HepG2 (cell line): Measurements from ENCODE around the gene KRTAP10-8. TPM values are rescaled to one million over a fixed set of nuclear protein-coding genes. Genes with fewer than 3 reads are reported as not detected.

Experiments
- ATF6 ChIP-seq: sonication (generic); formaldehyde crosslinking; conservative IDR thresholded peaks from 2 replicates; pipeline ENCODE4 v1.4.0; 2020; ENCODE audit warnings: missing genetic modification reagents
- CENPT ChIP-seq: sonication (generic); formaldehyde crosslinking; IDR thresholded peaks from 2 replicates; pipeline ENCODE4 v1.8.0; 2022; ENCODE audit warnings: low read depth, mild to moderate bottlenecking, moderate library complexity, missing genetic modification reagents
- JUNB ChIP-seq: sonication (generic); formaldehyde crosslinking; IDR thresholded peaks from 2 replicates; pipeline ENCODE4 v1.8.0; 2022; ENCODE audit warnings: missing genetic modification reagents, mild to moderate bottlenecking, borderline replicate concordance
- KLF13 ChIP-seq: sonication (generic); formaldehyde crosslinking; IDR thresholded peaks from 2 replicates; pipeline ENCODE4 v1.4.0; 2020; ENCODE audit warnings: mild to moderate bottlenecking, missing genetic modification reagents
- KMT2A ChIP-seq: sonication (generic); formaldehyde crosslinking; IDR thresholded peaks from 2 replicates; pipeline ENCODE4 v1.4.0; 2020; ENCODE audit warnings: missing genetic modification reagents
- MED13 ChIP-seq: sonication (generic); formaldehyde crosslinking; IDR thresholded peaks from 2 replicates; pipeline ENCODE4 v1.5.0; 2020; ENCODE audit warnings: missing genetic modification reagents
- MTF1 ChIP-seq: sonication (generic); formaldehyde crosslinking; IDR thresholded peaks from 2 replicates; pipeline ENCODE4 v1.5.0; 2020; ENCODE audit warnings: missing genetic modification reagents
- NRL ChIP-seq: sonication (generic); formaldehyde crosslinking; IDR thresholded peaks from 2 replicates; pipeline ENCODE4 v1.5.0; 2020; ENCODE audit warnings: missing genetic modification reagents, mild to moderate bottlenecking, moderate library complexity, borderline replicate concordance
- SALL1 ChIP-seq: sonication (generic); formaldehyde crosslinking; IDR thresholded peaks from 2 replicates; pipeline ENCODE4 v1.8.0; 2022; ENCODE audit warnings: mild to moderate bottlenecking, missing genetic modification reagents
- SIN3B ChIP-seq: fragments of 150-350 bp; IDR thresholded peaks from 2 replicates; pipeline ENCODE4 v1.6.1; 2014; ENCODE audit warnings: low read length
- SIX4 ChIP-seq: sonication (generic); formaldehyde crosslinking; IDR thresholded peaks from 2 replicates; pipeline ENCODE4 v1.4.0; 2020; ENCODE audit warnings: missing genetic modification reagents
- SMAD1 ChIP-seq: sonication (generic); formaldehyde crosslinking; IDR thresholded peaks from 2 replicates; pipeline ENCODE4 v1.4.0; 2020; ENCODE audit warnings: missing genetic modification reagents, low read depth, mild to moderate bottlenecking, borderline replicate concordance
- SNAPC2 ChIP-seq: sonication (generic); formaldehyde crosslinking; IDR thresholded peaks from 2 replicates; pipeline ENCODE4 v1.8.1; 2022; ENCODE audit warnings: mild to moderate bottlenecking, missing genetic modification reagents
- SOX13 ChIP-seq, 3 experiments: fragments of 450-650 bp in 1 of 3; sonication (generic) in 1 of 3; formaldehyde crosslinking in 1 of 3; IDR thresholded peaks in 2 of 3; conservative IDR thresholded peaks in 1 of 3; 2 replicates each; pipeline versions ENCODE4 v1.5.0 to v1.6.1; 2016 to 2020; ENCODE audit warnings: antibody characterized with exemption in 1 of 3, mild to moderate bottlenecking in 1 of 3, missing compliant biosample characterization in 1 of 3, missing genetic modification reagents in 1 of 3, moderate library complexity in 1 of 3
- SSRP1 ChIP-seq: IDR thresholded peaks from 2 replicates; pipeline ENCODE4 v1.6.1; 2016; ENCODE audit warnings: control low read depth
- TEAD3 ChIP-seq: optimal IDR thresholded peaks from 2 replicates; pipeline ENCODE3; 2016; ENCODE audit warnings: borderline replicate concordance
- TMF1 ChIP-seq: sonication (generic); formaldehyde crosslinking; IDR thresholded peaks from 2 replicates; pipeline ENCODE4 v1.8.1; 2022; ENCODE audit warnings: low read depth, missing genetic modification reagents
- ZFP1 ChIP-seq: IDR thresholded peaks from 2 replicates; pipeline ENCODE4 v1.6.1; 2016
- ZMYM3 ChIP-seq: sonication (generic); formaldehyde crosslinking; IDR thresholded peaks from 2 replicates; pipeline ENCODE4 v1.5.1; 2020; ENCODE audit warnings: mild to moderate bottlenecking, missing genetic modification reagents
- ZNF530 ChIP-seq: sonication (generic); formaldehyde crosslinking; IDR thresholded peaks from 2 replicates; pipeline ENCODE4 v1.5.0; 2020; ENCODE audit warnings: low read depth, mild to moderate bottlenecking, missing genetic modification reagents
- ZNF780A ChIP-seq: sonication (generic); formaldehyde crosslinking; IDR thresholded peaks from 2 replicates; pipeline ENCODE4 v1.8.0; 2022; ENCODE audit warnings: mild to moderate bottlenecking, missing genetic modification reagents, moderate library complexity
- ZNF841 ChIP-seq: sonication (generic); formaldehyde crosslinking; IDR thresholded peaks from 2 replicates; pipeline ENCODE4 v1.8.1; 2023; ENCODE audit warnings: missing genetic modification reagents, borderline replicate concordance
- ZNF878 ChIP-seq: sonication (generic); formaldehyde crosslinking; IDR thresholded peaks from 2 replicates; pipeline ENCODE4 v1.8.1; 2023; ENCODE audit warnings: mild to moderate bottlenecking, missing genetic modification reagents, moderate library complexity
- ZNF891 ChIP-seq: sonication (generic); formaldehyde crosslinking; IDR thresholded peaks from 2 replicates; pipeline ENCODE4 v1.5.0; 2020; ENCODE audit warnings: mild to moderate bottlenecking, missing genetic modification reagents
- polyA plus RNA-seq, 8 experiments: library from polyadenylated mRNA; depleted of rRNA in 3 of 8; stranded (reverse) in 7 of 8; unstranded in 1 of 8; fragments of >200 nt; fragmentation: Illumina TruSeq in 4 of 8; extraction: Trizol in 4 of 8; gene quantifications; 2 replicates each; pipeline versions ENCODE4 v1.2.1 to v1.2.3, GENCODE V29; 2011 to 2016; ENCODE audit warnings: low read depth in 4 of 8, missing spikeins in 1 of 8, mixed read lengths in 1 of 8; ENCODE audit not compliant: insufficient read depth in 1 of 8
- total RNA-seq, 5 experiments: library from RNA; depleted of rRNA; stranded (reverse); fragments of >200 nt; fragmentation: Illumina TruSeq; extraction: Trizol; gene quantifications; 2 replicates each; pipeline ENCODE4 v1.2.3, GENCODE V29; 2016; ENCODE audit warnings: low read depth in 1 of 5
- TF ChIP-seq, protein P1 (sequence below): fragments of 450-650 bp; IDR thresholded peaks from 2 replicates; pipeline ENCODE4 v1.6.1; 2017; ENCODE audit warnings: mild to moderate bottlenecking
- TF ChIP-seq, protein P2 (sequence below): sonication (generic); formaldehyde crosslinking; IDR thresholded peaks from 2 replicates; pipeline ENCODE4 v1.4.0; 2020; ENCODE audit warnings: mild to moderate bottlenecking, missing genetic modification reagents

KRTAP10-8 gene
- total and polyA plus RNA-seq, 2 of the 13 experiments (the other 11 are each of a cell fraction or from before 2014, with no cell fraction given), result not detected

DNA sequence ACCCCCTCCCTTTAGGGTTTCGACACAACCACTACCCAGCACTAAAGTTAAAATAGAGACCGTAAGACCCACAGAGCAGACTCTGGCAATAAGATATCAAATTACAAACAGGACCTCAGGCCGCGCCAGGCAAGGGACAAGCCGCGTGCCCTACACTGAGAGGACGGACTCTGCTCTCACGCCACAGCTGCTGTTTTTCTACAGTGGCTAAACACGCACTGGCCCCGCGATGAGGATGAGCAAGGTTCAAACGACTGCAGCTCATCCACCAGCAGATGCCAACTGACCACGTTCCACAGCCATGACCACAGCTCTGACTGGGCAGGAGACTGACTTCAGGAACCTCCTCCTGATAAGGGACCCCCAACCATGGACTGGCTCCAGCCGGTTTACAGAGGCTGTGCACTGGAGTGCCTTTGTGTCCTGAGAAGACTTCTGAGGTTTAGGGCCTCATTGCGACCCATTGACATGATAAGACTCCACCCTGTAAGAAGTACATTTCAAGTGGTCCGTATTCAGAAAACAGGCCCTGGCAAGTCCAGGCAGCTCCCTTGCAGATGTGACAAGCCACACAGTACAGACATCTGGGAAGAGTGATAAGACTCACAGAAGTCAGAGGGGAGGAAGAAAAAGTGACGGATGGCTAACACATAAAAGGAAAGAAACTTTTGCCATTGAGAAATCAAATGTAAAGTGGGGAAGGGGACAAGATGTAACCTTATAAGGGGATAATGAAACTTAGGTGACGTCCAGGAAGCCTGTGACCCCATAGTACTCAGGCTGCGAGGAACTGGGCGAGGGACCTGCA, 18.1 kb upstream of the KRTAP10-8 start (continued):
- TF ChIP-seq SOX13 (IDR thresholded peaks at IDR 0.05) (peak; percentile 18; the same call in 1 of the 2 replicates), SOX13 (CRISPR knock-in tag; conservative IDR thresholded peaks at IDR 0.05 in 1 of 2, IDR thresholded peaks at IDR 0.05 in 1 of 2) (peak in 1 of 2 experiments; percentile 58; a peak in 2 of 4 replicates), SMAD1 (CRISPR knock-in tag) (no peak), ZFP1 (CRISPR knock-in tag) (peak; percentile 51; the same call in 1 of the 2 replicates), MED13 (CRISPR knock-in tag) (no peak), TMF1 (CRISPR knock-in tag) (no peak), MTF1 (CRISPR knock-in tag) (no peak), ZNF780A (CRISPR knock-in tag) (no peak), ZMYM3 (CRISPR knock-in tag) (peak; percentile 94), SIN3B (no peak), KMT2A (CRISPR knock-in tag) (peak; percentile 35; the same call in 1 of the 2 replicates), SALL1 (CRISPR knock-in tag) (peak; percentile 97), SNAPC2 (CRISPR knock-in tag) (0 out of 2 replicates have a peak, but pooled peaks have one; percentile 81), SIX4 (CRISPR knock-in tag) (peak; percentile 99), ZNF891 (CRISPR knock-in tag) (peak; percentile 56; the same call in 1 of the 2 replicates), JUNB (CRISPR knock-in tag) (no peak), ZNF530 (CRISPR knock-in tag) (no peak), ATF6 (CRISPR knock-in tag) (no peak), KLF13 (CRISPR knock-in tag) (no peak), ZNF841 (CRISPR knock-in tag) (no peak), NRL (CRISPR knock-in tag) (peak; percentile 84; the same call in 1 of the 2 replicates), SSRP1 (CRISPR knock-in tag) (no peak), ZNF878 (CRISPR knock-in tag) (peak; percentile 92), TEAD3 (CRISPR knock-in tag) (peak; percentile 81), CENPT (CRISPR knock-in tag) (no peak)
- TF ChIP-seq, protein P1, sequence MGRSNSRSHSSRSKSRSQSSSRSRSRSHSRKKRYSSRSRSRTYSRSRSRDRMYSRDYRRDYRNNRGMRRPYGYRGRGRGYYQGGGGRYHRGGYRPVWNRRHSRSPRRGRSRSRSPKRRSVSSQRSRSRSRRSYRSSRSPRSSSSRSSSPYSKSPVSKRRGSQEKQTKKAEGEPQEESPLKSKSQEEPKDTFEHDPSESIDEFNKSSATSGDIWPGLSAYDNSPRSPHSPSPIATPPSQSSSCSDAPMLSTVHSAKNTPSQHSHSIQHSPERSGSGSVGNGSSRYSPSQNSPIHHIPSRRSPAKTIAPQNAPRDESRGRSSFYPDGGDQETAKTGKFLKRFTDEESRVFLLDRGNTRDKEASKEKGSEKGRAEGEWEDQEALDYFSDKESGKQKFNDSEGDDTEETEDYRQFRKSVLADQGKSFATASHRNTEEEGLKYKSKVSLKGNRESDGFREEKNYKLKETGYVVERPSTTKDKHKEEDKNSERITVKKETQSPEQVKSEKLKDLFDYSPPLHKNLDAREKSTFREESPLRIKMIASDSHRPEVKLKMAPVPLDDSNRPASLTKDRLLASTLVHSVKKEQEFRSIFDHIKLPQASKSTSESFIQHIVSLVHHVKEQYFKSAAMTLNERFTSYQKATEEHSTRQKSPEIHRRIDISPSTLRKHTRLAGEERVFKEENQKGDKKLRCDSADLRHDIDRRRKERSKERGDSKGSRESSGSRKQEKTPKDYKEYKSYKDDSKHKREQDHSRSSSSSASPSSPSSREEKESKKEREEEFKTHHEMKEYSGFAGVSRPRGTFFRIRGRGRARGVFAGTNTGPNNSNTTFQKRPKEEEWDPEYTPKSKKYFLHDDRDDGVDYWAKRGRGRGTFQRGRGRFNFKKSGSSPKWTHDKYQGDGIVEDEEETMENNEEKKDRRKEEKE, result no peak
- TF ChIP-seq, protein P2, sequence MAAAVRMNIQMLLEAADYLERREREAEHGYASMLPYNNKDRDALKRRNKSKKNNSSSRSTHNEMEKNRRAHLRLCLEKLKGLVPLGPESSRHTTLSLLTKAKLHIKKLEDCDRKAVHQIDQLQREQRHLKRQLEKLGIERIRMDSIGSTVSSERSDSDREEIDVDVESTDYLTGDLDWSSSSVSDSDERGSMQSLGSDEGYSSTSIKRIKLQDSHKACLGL (CRISPR knock-in tag), result no peak
